ENCODE measurements around the gene EOLA1.
"Not testable (repeated sequence)": the region's sequence is repeated elsewhere in the genome, so short reads cannot be mapped to it uniquely, and the experiment has no call there.

EOLA1 gene

GRCh38 chrX:149568701-149569296, 28.0 kb downstream of the EOLA1 start:
- DNase-seq (ENCODE audit: low read depth), result no peak

GRCh38 chrX:149569770-149570169, 29.0 kb downstream of the EOLA1 start:
- DNase-seq (ENCODE audit: low read depth), result no peak
- no peak overlapping the region for H3K4me3 ChIP-seq (ENCODE audit: low read length)
- TF ChIP-seq CTCF (conservative IDR thresholded peaks at IDR 0.05; ENCODE audit: low read length), result no peak

More at GRCh38 chrX:149568701-149569296, 28.0 kb downstream of the EOLA1 start:
- no peak for TF ChIP-seq CTCF (conservative IDR thresholded peaks at IDR 0.05; ENCODE audit: low read length)
- no peak overlapping the region for H3K4me3 ChIP-seq (ENCODE audit: low read length)

- no peak overlapping the region for H3K4me3 ChIP-seq (ENCODE audit: low read length)
- TF ChIP-seq CTCF (conservative IDR thresholded peaks at IDR 0.05; ENCODE audit: low read length), result no peak
- DNase-seq (ENCODE audit: low read depth), result peak; percentile 53
These were observed 29.9 kb downstream of the EOLA1 start for GRCh38 chrX:149570668-149571067.

GRCh38 chrX:149571770-149572169, 31.0 kb downstream of the EOLA1 start:
- H3K4me3 ChIP-seq (ENCODE audit: low read length), result no peak overlapping the region
- DNase-seq (ENCODE audit: low read depth), result no peak
- TF ChIP-seq CTCF (conservative IDR thresholded peaks at IDR 0.05; ENCODE audit: low read length), result no peak

DNA sequence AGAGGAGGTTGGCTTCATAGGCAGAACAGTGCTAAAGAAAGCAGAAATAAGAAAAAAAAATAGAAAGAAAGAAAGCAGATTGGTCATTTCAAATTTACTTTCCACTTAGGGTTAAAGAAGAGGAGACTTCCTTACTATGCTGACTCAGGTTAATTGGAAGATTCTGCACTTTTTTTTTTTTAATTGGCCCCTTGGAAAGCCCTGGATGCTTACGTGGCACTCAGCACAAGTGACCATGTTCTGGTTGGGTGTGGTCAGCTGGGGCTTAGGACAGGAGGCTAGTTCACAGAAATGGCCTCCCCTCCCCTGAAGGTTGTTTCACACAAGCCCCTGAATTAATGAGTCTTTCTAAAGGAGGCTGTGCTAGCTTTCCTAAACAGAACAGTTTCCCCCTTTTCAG, 31.9 kb downstream of the EOLA1 start:
- H3K4me3 ChIP-seq (ENCODE audit: low read length), result no peak overlapping the region
- peak; percentile 2 for DNase-seq (ENCODE audit: low read depth)
- TF ChIP-seq CTCF (conservative IDR thresholded peaks at IDR 0.05; ENCODE audit: low read length), result no peak

- H3K4me3 ChIP-seq (ENCODE audit: low read length), result not testable (repeated sequence)
These were observed 32.6 kb downstream of the EOLA1 start for GRCh38 chrX:149573456-149573855.

DNA sequence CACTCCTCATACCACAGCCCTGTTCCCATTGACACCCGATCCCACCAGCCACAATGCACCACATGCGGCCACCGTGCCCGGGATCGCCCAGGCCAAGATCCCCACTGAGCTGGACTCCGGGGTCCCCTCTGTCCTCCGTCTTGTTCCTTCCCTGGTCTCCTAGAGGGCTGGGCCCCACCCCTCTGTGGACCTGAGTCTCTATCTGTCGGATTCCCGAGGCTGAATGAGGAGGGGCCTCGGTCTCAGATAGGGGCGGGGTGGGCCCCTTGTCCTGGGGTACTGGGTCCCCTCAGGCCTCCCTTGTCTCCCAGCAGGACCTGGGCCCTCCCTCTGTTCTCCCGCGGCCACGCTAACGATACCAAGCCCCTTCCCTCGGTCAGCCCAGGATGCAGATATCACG, 44.8 kb downstream of the EOLA1 start:
- H3K4me3 ChIP-seq (ENCODE audit: low read length); DNase-seq (ENCODE audit: low read depth): not testable (repeated sequence)

More at GRCh38 chrX:149573456-149573855, 32.6 kb downstream of the EOLA1 start:
- DNase-seq (ENCODE audit: low read depth), result not testable (repeated sequence)

- not testable (repeated sequence) for DNase-seq (ENCODE audit: low read depth); H3K4me3 ChIP-seq (ENCODE audit: low read length)
These were observed 46.5 kb downstream of the EOLA1 start, which contains the start of gene MAGEA9B for GRCh38 chrX:149587359-149587758. Gene MAGEA9B, minus strand, starts transcription at chrX:149587459. Its CDS starts 4,280 bp downstream, at chrX:149583179.

DNA sequence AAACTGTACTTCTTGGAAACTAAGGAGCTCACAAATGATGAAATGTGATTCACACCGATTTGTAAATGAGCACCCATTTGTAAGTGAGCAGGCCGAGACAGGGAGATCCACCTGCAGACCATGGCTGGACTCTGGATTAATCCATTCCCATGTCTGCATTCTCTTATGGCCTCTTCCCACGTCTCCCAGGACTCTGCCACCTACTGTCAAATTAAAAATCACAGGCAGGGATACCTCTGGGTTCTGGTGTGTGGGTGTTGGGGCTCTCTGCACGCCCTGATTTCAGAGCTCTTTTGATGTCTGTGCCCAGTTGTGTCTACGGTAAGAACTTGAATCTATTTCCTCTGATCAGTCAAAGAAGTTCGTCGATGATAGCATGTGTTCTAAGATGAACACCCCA, 50.2 kb downstream of the EOLA1 start:
- not testable (repeated sequence) for H3K4me3 ChIP-seq (ENCODE audit: low read length); DNase-seq (ENCODE audit: low read depth)

GRCh38 chrX:149595214-149595613, 54.4 kb downstream of the EOLA1 start, which contains the start of gene HSFX2:
Gene HSFX2, minus strand, starts transcription at chrX:149595314. Its CDS starts 614 bp downstream, at chrX:149594700.
- H3K4me3 ChIP-seq (ENCODE audit: low read length); DNase-seq (ENCODE audit: low read depth): not testable (repeated sequence)

GRCh38 chrX:149595943-149596342, 55.1 kb downstream of the EOLA1 start:
- not testable (repeated sequence) for DNase-seq (ENCODE audit: low read depth); H3K4me3 ChIP-seq (ENCODE audit: low read length)

All from AG10803 (cell line).